Measurements from ENCODE around the gene RNF26.

GRCh38 chr11:119344291-119345010 lies 10.1 kb downstream of the RNF26 start:
- TF ChIP-seq EZH2 (IDR thresholded peaks at IDR 0.05): no peak
- TF ChIP-seq POLR2AphosphoS5 (IDR thresholded peaks at IDR 0.05; ENCODE audit: borderline replicate concordance, low read depth, low read length): no peak
- TF ChIP-seq FOXP2 (optimal IDR thresholded peaks at IDR 0.05; ENCODE audit: control extremely low read depth, extremely low read length, insufficient read depth): no peak

Measured in SK-N-MC (cell line).